NCI-H1048 (cell line): ENCODE data around the gene INPP4B.
A peak's percentile ranks its signal among the peaks of the same experiment; 100 is the strongest.

ENCODE experiments used
- DNase-seq: peaks from one replicate; lab custom pipeline; 2025; lab: John Stamatoyannopoulos, UW

INPP4B gene

GRCh38 chr4:142373610-142374009 is 472.5 kb downstream of the INPP4B start:
- DNase-seq, result no peak

- DNase-seq, result no peak
These were observed 473.4 kb downstream of the INPP4B start for GRCh38 chr4:142372530-142373260.

- no peak for DNase-seq
These were observed 477.0 kb downstream of the INPP4B start for GRCh38 chr4:142369141-142369540.

GRCh38 chr4:142367418-142368180 is 478.5 kb downstream of the INPP4B start:
- no peak for DNase-seq

GRCh38 chr4:142366769-142367181 is 479.3 kb downstream of the INPP4B start:
- DNase-seq, result no peak

- no peak for DNase-seq
These were observed 480.7 kb downstream of the INPP4B start for GRCh38 chr4:142365391-142365790.

GRCh38 chr4:142363686-142364085 is 482.4 kb downstream of the INPP4B start:
- DNase-seq, result no peak

- no peak for DNase-seq
These were observed 484.1 kb downstream of the INPP4B start for GRCh38 chr4:142361981-142362380.

- no peak for DNase-seq
These were observed 485.4 kb downstream of the INPP4B start for GRCh38 chr4:142360657-142361056.

GRCh38 chr4:142358656-142359055 is 487.4 kb downstream of the INPP4B start:
- no peak for DNase-seq

- DNase-seq, result no peak
These were observed 489.3 kb downstream of the INPP4B start for GRCh38 chr4:142356801-142357200.

- DNase-seq, result no peak
These were observed 489.9 kb downstream of the INPP4B start for GRCh38 chr4:142356118-142356759.

- DNase-seq, result no peak
These were observed 490.6 kb downstream of the INPP4B start for GRCh38 chr4:142355421-142355930.

GRCh38 chr4:142354794-142355420 is 491.2 kb downstream of the INPP4B start:
- DNase-seq, result no peak

GRCh38 chr4:142354041-142354440 is 492.1 kb downstream of the INPP4B start:
- DNase-seq, result no peak

- DNase-seq, result peak; percentile 34
These were observed 492.9 kb downstream of the INPP4B start for GRCh38 chr4:142353149-142353738.

GRCh38 chr4:142352712-142353111 is 493.4 kb downstream of the INPP4B start:
- no peak for DNase-seq

- no peak for DNase-seq
These were observed 494.1 kb downstream of the INPP4B start for GRCh38 chr4:142351958-142352357.

- no peak for DNase-seq
These were observed 495.2 kb downstream of the INPP4B start for GRCh38 chr4:142350871-142351270.

- DNase-seq, result no peak
These were observed 497.5 kb downstream of the INPP4B start for GRCh38 chr4:142348613-142349021.

- DNase-seq, result no peak
These were observed 498.9 kb downstream of the INPP4B start for GRCh38 chr4:142347241-142347640.

- DNase-seq, result no peak
These were observed 500.2 kb downstream of the INPP4B start for GRCh38 chr4:142345924-142346323.
